ENCODE results near the gene GALNT13. TPM values are rescaled to one million over a fixed set of nuclear protein-coding genes. Genes with fewer than 3 reads are reported as not detected.

Gene GALNT13
- total and polyA plus RNA-seq, 4 donors, result not detected

- H3K27ac ChIP-seq (ENCODE audit: low read depth in 1 of 2, low read length in 2 of 2), result no peak overlapping the region
- no peaks in the 10 kb centered on the region for H3K36me3 ChIP-seq (ENCODE audit: control insufficient read depth in 4 of 4, insufficient read depth in 3 of 4, low read depth in 1 of 4, low read length in 3 of 4)
- H3K4me1 ChIP-seq (ENCODE audit: control insufficient read depth in 4 of 4, insufficient read depth in 4 of 4, low read length in 3 of 4), result no peaks in the 10 kb centered on the region
- no peaks in the 10 kb centered on the region for H3K9me3 ChIP-seq (ENCODE audit: control insufficient read depth in 4 of 4, low read length in 3 of 4)
- no peak overlapping the region for H3K4me3 ChIP-seq (ENCODE audit: low read depth in 1 of 3, low read length in 3 of 3)
- TF ChIP-seq, protein P1, sequence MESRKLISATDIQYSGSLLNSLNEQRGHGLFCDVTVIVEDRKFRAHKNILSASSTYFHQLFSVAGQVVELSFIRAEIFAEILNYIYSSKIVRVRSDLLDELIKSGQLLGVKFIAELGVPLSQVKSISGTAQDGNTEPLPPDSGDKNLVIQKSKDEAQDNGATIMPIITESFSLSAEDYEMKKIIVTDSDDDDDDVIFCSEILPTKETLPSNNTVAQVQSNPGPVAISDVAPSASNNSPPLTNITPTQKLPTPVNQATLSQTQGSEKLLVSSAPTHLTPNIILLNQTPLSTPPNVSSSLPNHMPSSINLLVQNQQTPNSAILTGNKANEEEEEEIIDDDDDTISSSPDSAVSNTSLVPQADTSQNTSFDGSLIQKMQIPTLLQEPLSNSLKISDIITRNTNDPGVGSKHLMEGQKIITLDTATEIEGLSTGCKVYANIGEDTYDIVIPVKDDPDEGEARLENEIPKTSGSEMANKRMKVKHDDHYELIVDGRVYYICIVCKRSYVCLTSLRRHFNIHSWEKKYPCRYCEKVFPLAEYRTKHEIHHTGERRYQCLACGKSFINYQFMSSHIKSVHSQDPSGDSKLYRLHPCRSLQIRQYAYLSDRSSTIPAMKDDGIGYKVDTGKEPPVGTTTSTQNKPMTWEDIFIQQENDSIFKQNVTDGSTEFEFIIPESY (IDR thresholded peaks at IDR 0.05), result no peak
- TF ChIP-seq FOXA1 (IDR thresholded peaks at IDR 0.05) (no peak), REST (IDR thresholded peaks at IDR 0.05) (no peak)
- no peak overlapping the region for H3K9ac ChIP-seq (ENCODE audit: low read depth in 1 of 2, low read length in 2 of 2)
- no peaks in the 10 kb centered on the region for H3K27me3 ChIP-seq (ENCODE audit: control insufficient read depth in 4 of 4, insufficient read depth in 4 of 4, low read length in 3 of 4)
- DNase-seq (ENCODE audit: low spot score), result no peak
These were observed 45.8 kb downstream of the GALNT13 start for GRCh38 chr2:153917570-153917969.

GRCh38 chr2:153935511-153935910 is 63.8 kb downstream of the GALNT13 start:
- Histone ChIP-seq H3K4me3 (ENCODE audit: low read depth in 1 of 3, low read length in 3 of 3) (no peak overlapping the region), H3K9me3 (ENCODE audit: control insufficient read depth in 4 of 4, low read length in 3 of 4) (no peaks in the 10 kb centered on the region), H3K27me3 (ENCODE audit: control insufficient read depth in 4 of 4, insufficient read depth in 4 of 4, low read length in 3 of 4) (no peaks in the 10 kb centered on the region), H3K4me1 (ENCODE audit: control insufficient read depth in 4 of 4, insufficient read depth in 4 of 4, low read length in 3 of 4) (no peaks in the 10 kb centered on the region), H3K9ac (ENCODE audit: low read depth in 1 of 2, low read length in 2 of 2) (no peak overlapping the region), H3K36me3 (ENCODE audit: control insufficient read depth in 4 of 4, insufficient read depth in 3 of 4, low read depth in 1 of 4, low read length in 3 of 4) (no peaks in the 10 kb centered on the region), H3K27ac (ENCODE audit: low read depth in 1 of 2, low read length in 2 of 2) (no peak overlapping the region)
- TF ChIP-seq ATF3 (IDR thresholded peaks at IDR 0.05), result no peak
- no peak for TF ChIP-seq RXRA (IDR thresholded peaks at IDR 0.05)
- no peak for DNase-seq (ENCODE audit: low spot score)

DNA sequence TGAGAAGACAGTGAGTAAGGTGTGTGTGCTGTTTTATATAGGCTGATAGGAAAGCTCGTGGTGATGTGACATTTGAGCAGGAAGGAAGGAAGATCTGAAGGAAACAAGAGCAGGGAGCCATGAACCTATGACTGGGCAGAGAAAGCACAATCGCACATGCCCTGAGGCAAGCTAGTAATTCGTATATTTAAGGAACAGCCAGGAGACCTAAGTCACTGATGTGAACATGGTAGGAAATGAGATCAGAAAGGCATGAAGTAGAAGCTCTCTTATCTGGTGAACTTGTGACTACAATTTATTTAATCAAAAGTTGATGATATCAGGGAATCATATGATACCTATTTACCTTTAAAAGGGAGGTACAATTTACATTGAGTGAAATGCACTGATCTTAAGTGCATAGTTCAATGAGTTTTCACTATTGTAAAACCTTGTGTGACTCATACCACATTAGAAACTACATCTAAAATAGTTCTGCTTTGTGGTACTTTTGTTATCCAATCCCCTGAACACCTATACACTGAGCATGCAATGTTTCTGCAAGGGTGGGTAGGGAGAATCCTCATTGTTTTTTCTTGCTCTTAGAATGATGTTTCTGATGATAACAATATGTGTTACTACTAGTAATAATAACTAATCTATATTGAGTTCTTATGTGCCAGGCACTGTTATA is 67.5 kb downstream of the GALNT13 start:
- no peak for DNase-seq (ENCODE audit: low spot score)
- WGBS, result 66% methylated on average over 3 of the region's 3 CpGs
- no peaks in the 10 kb centered on the region for H3K27me3 ChIP-seq (ENCODE audit: control insufficient read depth in 4 of 4, insufficient read depth in 4 of 4, low read length in 3 of 4)
- TF ChIP-seq SP1 (IDR thresholded peaks at IDR 0.05), result no peak
- no peak for TF ChIP-seq REST (IDR thresholded peaks at IDR 0.05)
- TF ChIP-seq HNF4A (conservative IDR thresholded peaks at IDR 0.05), result no peak
- no peak for TF ChIP-seq YY1 (IDR thresholded peaks at IDR 0.05)
- TF ChIP-seq GABPA (IDR thresholded peaks at IDR 0.05 in 1 of 2, conservative IDR thresholded peaks at IDR 0.05 in 1 of 2), result no peak
- TF ChIP-seq JUND (IDR thresholded peaks at IDR 0.05), result no peak
- no peak for TF ChIP-seq TAF1 (conservative IDR thresholded peaks at IDR 0.05)
- no peak for TF ChIP-seq FOXA2 (IDR thresholded peaks at IDR 0.05)
- TF ChIP-seq, protein P1 (IDR thresholded peaks at IDR 0.05), result no peak
- no peak for TF ChIP-seq RXRA (IDR thresholded peaks at IDR 0.05)
- no peak for TF ChIP-seq NR2F2 (IDR thresholded peaks at IDR 0.05)
- no peak for TF ChIP-seq EGR1 (IDR thresholded peaks at IDR 0.05; ENCODE audit: low read depth in 2 of 2)
- TF ChIP-seq RAD21 (IDR thresholded peaks at IDR 0.05), result no peak
- no peak for TF ChIP-seq ATF3 (IDR thresholded peaks at IDR 0.05)

More for the DNA sequence above, 67.5 kb downstream of the GALNT13 start:
- H3K36me3 ChIP-seq (ENCODE audit: control insufficient read depth in 4 of 4, insufficient read depth in 3 of 4, low read depth in 1 of 4, low read length in 3 of 4), result no peaks in the 10 kb centered on the region
- no peak overlapping the region for H3K9ac ChIP-seq (ENCODE audit: low read depth in 1 of 2, low read length in 2 of 2)
- H3K4me1 ChIP-seq (ENCODE audit: control insufficient read depth in 4 of 4, insufficient read depth in 4 of 4, low read length in 3 of 4), result no peaks in the 10 kb centered on the region
- no peak overlapping the region for H3K4me3 ChIP-seq (ENCODE audit: low read depth in 1 of 3, low read length in 3 of 3)
- no peak overlapping the region for H3K27ac ChIP-seq (ENCODE audit: low read depth in 1 of 2, low read length in 2 of 2)
- no peaks in the 10 kb centered on the region for H3K9me3 ChIP-seq (ENCODE audit: control insufficient read depth in 4 of 4, low read length in 3 of 4)

Data from liver (tissue), 9 donors.